ENCODE results near the gene MBD1.

DNA sequence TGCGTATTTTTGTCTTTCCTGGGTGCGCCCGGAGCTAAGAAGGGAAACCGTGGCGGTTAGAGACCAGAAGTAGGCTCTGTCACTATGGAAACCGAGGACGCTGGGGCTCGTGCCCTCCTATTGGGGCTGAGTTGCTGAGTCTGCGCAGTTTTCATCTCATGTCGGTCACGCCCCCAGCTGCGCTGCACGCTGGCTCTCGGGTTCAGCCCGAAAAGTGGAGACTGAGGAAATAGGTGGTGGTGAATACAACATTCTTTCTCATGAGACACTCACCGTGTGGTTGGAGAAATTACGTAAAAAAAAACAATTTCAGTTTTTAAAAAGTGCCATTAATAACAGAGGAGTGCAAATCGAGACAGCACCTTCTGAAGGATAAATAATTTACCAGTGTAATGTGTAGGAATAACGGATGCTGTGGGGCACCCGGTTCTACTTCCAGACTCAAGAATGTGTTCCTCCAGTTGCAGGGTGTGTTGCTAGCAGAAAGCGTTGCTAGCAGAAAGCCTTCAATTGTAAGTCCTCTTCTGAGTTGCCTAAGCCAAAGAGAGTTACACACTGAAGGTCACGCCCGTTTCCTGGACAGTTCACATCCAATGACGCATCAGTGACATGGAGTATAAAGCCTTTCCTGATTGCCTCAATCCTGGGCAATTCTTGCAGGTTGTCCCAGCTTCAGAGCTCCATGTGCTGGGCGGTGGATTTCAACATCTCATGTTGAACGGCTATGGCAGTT is 26.6 kb upstream of the MBD1 start:
- TF ChIP-seq EP300 (IDR thresholded peaks at IDR 0.05) (no peak), POLR2AphosphoS5 (IDR thresholded peaks at IDR 0.05) (peak in 3 of 4 donors; percentile 29 to 49 (median 31))
- TF ChIP-seq, protein P1, sequence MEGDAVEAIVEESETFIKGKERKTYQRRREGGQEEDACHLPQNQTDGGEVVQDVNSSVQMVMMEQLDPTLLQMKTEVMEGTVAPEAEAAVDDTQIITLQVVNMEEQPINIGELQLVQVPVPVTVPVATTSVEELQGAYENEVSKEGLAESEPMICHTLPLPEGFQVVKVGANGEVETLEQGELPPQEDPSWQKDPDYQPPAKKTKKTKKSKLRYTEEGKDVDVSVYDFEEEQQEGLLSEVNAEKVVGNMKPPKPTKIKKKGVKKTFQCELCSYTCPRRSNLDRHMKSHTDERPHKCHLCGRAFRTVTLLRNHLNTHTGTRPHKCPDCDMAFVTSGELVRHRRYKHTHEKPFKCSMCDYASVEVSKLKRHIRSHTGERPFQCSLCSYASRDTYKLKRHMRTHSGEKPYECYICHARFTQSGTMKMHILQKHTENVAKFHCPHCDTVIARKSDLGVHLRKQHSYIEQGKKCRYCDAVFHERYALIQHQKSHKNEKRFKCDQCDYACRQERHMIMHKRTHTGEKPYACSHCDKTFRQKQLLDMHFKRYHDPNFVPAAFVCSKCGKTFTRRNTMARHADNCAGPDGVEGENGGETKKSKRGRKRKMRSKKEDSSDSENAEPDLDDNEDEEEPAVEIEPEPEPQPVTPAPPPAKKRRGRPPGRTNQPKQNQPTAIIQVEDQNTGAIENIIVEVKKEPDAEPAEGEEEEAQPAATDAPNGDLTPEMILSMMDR (IDR thresholded peaks at IDR 0.05): no peak
